CD4-positive, alpha-beta T cell (primary cell): ENCODE results near the gene TBRG1. TPM values are rescaled to one million over a fixed set of nuclear protein-coding genes. Genes with fewer than 3 reads are reported as not detected.

ENCODE experiments used
- ATAC-seq: fragments of 200-7000 bp; cut with Tn5 transposase; one replicate; pipeline ENCODE4 v1.10.0; 2022; ENCODE audit warnings: mild to moderate bottlenecking; ENCODE audit not compliant: poor library complexity
- CTCF ChIA-PET: fragments of 350-600 bp; sonication (Branson Sonifier 250); formaldehyde crosslinking; loops from one replicate; lab custom pipeline; 2021; ENCODE audit warnings: antibody characterized with exemption, inconsistent platforms; lab: Charles Lee
- POLR2A ChIA-PET: fragments of 350-600 bp; sonication (Branson Sonifier 250); formaldehyde crosslinking; loops from one replicate; lab custom pipeline; 2021; ENCODE audit warnings: antibody characterized with exemption, inconsistent platforms; lab: Charles Lee
- DNase-seq, 14 experiments: peaks; one replicate each; pipeline ENCODE4 v3.0.0-alpha.2; 2013 to 2020; ENCODE audit warnings: mixed read lengths in 2 of 14
- H3K27ac ChIP-seq, 2 donors: one replicate each; pipeline versions ENCODE4 v1.5.1 to v1.7.0; 2013; ENCODE audit warnings: low read length in 2 of 2, low read depth in 1 of 2, mild to moderate bottlenecking in 1 of 2
- H3K27me3 ChIP-seq, 2 experiments: 1 replicate in 1 of 2; 2 replicates in 1 of 2; pipeline versions ENCODE4 v1.6.1 to v1.7.0; 2013; ENCODE audit warnings: low read length in 2 of 2, control low read depth in 1 of 2, mild to moderate bottlenecking in 1 of 2, moderate library complexity in 1 of 2; ENCODE audit not compliant: insufficient read depth in 2 of 2, control insufficient read depth in 1 of 2
- H3K36me3 ChIP-seq: one replicate; pipeline ENCODE4 v1.6.1; 2013; ENCODE audit warnings: low read length, control low read depth; ENCODE audit not compliant: insufficient read depth
- H3K4me1 ChIP-seq: one replicate; pipeline ENCODE4 v1.6.1; 2013; ENCODE audit warnings: low read length, control low read depth; ENCODE audit not compliant: insufficient read depth
- H3K4me3 ChIP-seq: one replicate; pipeline ENCODE4 v1.5.1; 2013; ENCODE audit warnings: mild to moderate bottlenecking, low read length, moderate library complexity
- H3K9me3 ChIP-seq, 2 experiments: 1 replicate in 1 of 2; 2 replicates in 1 of 2; pipeline versions ENCODE4 v1.6.1 to v1.7.0; 2013; ENCODE audit warnings: low read length in 2 of 2, mild to moderate bottlenecking in 2 of 2, control low read depth in 1 of 2, moderate library complexity in 1 of 2; ENCODE audit not compliant: control insufficient read depth in 1 of 2, insufficient read depth in 1 of 2
- H3K27ac Mint-ChIP-seq: one replicate; pipeline ENCODE4 v1.8.0; 2020; ENCODE audit warnings: mixed read lengths
- H3K27me3 Mint-ChIP-seq: one replicate; pipeline ENCODE4 v1.8.0; 2021; ENCODE audit warnings: mixed read lengths
- H3K36me3 Mint-ChIP-seq: one replicate; pipeline ENCODE4 v1.8.0; 2021; ENCODE audit warnings: low read depth, mixed read lengths
- H3K4me1 Mint-ChIP-seq: one replicate; pipeline ENCODE4 v1.8.0; 2021; ENCODE audit warnings: low read depth, mixed read lengths
- H3K4me3 Mint-ChIP-seq: one replicate; pipeline ENCODE4 v1.8.0; 2020; ENCODE audit warnings: mild to moderate bottlenecking, mixed read lengths
- H3K9me3 Mint-ChIP-seq: one replicate; pipeline ENCODE4 v1.8.0; 2020; ENCODE audit warnings: mixed read lengths
- intact Hi-C, 2 experiments: fragments of 100-400 bp; cut with DNase I in 1 of 2; cut with micrococcal nuclease in 1 of 2; formaldehyde crosslinking; loops; one replicate each; pipeline versions ENCODE4 v1.15.1 to v1.9.0; 2023 to 2025; cut with DNase I, micrococcal nuclease
- total RNA-seq, 174 experiments: library from RNA in 2 of 174; stranded (reverse) in 2 of 174; gene quantifications; one replicate each; pipeline ENCODE4 v1.2.3 and lab custom pipeline; 2021 to 2026
- TF ChIP-seq, protein P1 (sequence below): fragments of 200-600 bp; IDR thresholded peaks from one replicate; pipeline ENCODE4 v1.8.0; 2022; ENCODE audit warnings: antibody characterized with exemption, mild to moderate bottlenecking

The TBRG1 gene
- total RNA-seq, 2 experiments from 2014 or later = 62.4 to 65.9 TPM

DNA sequence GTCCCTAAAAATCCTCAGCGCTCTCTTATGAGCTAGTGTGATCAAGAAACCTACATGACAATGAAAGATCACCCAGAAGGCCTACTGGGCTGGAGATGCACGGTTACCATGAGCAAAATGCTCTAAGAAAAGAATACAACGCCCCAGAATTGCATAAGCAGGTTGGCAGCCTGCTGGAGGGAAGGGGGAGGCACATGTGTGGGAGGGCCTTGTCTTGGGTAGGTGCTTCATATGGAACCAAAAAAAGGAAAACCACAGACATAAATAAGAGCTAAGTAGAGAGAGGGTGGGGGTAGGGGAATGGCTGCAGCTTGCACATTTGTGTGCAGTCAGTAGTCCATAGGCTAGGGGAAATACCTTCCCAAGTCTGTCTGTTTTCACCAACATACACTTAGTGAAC lies 48.1 kb downstream of the TBRG1 start:
- H3K27me3 Mint-ChIP-seq = no peaks in the 10 kb centered on the region
- intact Hi-C loops = loop anchor here (1.0 to 10.0 kb wide), 4 partner anchors 48 to 1214 kb away; partner anchors contain the start of genes HYLS1 (in 1 of the 2), TBRG1 (in 1 of the 2) and TMEM218 (in 1 of the 2)
- H3K4me3 Mint-ChIP-seq = peak overlapping the region; percentile 87
- TF ChIP-seq, protein P1, sequence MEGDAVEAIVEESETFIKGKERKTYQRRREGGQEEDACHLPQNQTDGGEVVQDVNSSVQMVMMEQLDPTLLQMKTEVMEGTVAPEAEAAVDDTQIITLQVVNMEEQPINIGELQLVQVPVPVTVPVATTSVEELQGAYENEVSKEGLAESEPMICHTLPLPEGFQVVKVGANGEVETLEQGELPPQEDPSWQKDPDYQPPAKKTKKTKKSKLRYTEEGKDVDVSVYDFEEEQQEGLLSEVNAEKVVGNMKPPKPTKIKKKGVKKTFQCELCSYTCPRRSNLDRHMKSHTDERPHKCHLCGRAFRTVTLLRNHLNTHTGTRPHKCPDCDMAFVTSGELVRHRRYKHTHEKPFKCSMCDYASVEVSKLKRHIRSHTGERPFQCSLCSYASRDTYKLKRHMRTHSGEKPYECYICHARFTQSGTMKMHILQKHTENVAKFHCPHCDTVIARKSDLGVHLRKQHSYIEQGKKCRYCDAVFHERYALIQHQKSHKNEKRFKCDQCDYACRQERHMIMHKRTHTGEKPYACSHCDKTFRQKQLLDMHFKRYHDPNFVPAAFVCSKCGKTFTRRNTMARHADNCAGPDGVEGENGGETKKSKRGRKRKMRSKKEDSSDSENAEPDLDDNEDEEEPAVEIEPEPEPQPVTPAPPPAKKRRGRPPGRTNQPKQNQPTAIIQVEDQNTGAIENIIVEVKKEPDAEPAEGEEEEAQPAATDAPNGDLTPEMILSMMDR = no peak
- peaks cover 17% of the 10 kb centered on the region for H3K36me3 Mint-ChIP-seq
- peaks cover 42% of the 10 kb centered on the region for H3K4me1 Mint-ChIP-seq
- no peak overlapping the region for H3K27ac Mint-ChIP-seq
- Histone ChIP-seq H3K4me1 (peaks cover 32% of the 10 kb centered on the region), H3K36me3 (no peaks in the 10 kb centered on the region), H3K9me3 (no peaks in the 10 kb centered on the region), H3K27ac (no peak overlapping the region), H3K4me3 (no peak overlapping the region), H3K27me3 (no peaks in the 10 kb centered on the region)
- H3K9me3 Mint-ChIP-seq = no peaks in the 10 kb centered on the region
- ChIA-PET CTCF (interaction anchor here (1.3 to 5.9 kb wide), 8 partner anchors 70 to 196 kb away, joined by 3 to 48 read pairs (median 8); partner anchors contain the start of gene ESAM), POLR2A (interaction anchor here (0.7 to 6.2 kb wide), 8 partner anchors 48 to 206 kb away, joined by 3 to 89 read pairs (median 10); partner anchors contain the start of genes ESAM, MSANTD2 and TBRG1)
- DNase-seq = peak; percentile 7 to 82 (median 44)
- ATAC-seq = peak; percentile 78

DNA sequence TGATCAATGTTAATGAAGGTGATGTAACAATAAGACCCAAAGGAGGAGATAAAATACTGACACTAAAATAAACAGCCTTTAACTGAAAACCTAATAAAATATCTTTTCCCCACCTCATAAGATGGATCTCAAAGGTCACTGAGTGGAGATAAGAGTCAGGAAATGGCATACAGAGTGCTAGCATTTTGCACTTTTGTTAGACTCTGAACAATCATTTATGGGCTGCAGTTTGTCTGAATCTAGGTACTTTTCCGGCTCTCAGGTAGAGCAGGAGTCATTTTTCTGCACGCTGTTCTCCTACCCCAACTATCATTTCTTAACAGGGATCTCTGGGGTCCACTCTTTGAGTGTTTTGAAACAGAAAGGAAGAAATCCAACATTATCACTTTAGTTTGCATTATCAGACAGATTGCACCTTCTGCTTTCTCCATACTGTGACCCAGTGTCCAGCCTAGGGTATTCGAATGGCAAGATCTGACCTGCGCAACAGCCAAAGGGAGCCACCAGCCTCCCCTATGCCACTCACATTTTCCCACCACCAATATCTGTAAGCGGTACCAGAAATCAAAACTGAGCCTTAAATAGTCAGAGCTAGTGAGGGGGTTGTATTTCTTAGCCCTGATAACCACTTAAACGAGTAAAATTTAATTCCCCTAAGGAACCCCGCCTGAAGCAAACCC lies 50.0 kb downstream of the TBRG1 start:
- no peaks in the 10 kb centered on the region for H3K9me3 Mint-ChIP-seq
- H3K36me3 Mint-ChIP-seq = peaks cover 10% of the 10 kb centered on the region
- no peak for ATAC-seq
- H3K27me3 Mint-ChIP-seq = no peaks in the 10 kb centered on the region
- peak overlapping the region; percentile 71 to 80 for H3K27ac ChIP-seq
- H3K27me3 ChIP-seq = no peaks in the 10 kb centered on the region
- H3K4me1 Mint-ChIP-seq = peaks cover 42% of the 10 kb centered on the region
- ChIA-PET CTCF (interaction anchor here (1.3 to 5.9 kb wide), 6 partner anchors 45 to 204 kb away, joined by 4 to 48 read pairs (median 6); partner anchors contain the start of gene ESAM), POLR2A (interaction anchor here (1.1 to 6.2 kb wide), 10 partner anchors 28 to 167 kb away, joined by 3 to 89 read pairs (median 6); partner anchors contain the start of gene TBRG1)
- H3K4me3 Mint-ChIP-seq = peak overlapping the region; percentile 91
- intact Hi-C loops = loop anchor here (2.0 to 10.0 kb wide), 5 partner anchors 66 to 1212 kb away; partner anchors contain the start of genes CCDC15 (in 1 of the 2), HYLS1 (in 1 of the 2), NRGN (in 1 of the 2) and TMEM218 (in 1 of the 2)
- peak overlapping the region; percentile 85 for H3K4me3 ChIP-seq
- no peaks in the 10 kb centered on the region for H3K36me3 ChIP-seq
- H3K27ac Mint-ChIP-seq = no peak overlapping the region
- DNase-seq = peak in 1 of 14 experiments; percentile 9
- no peaks in the 10 kb centered on the region for H3K9me3 ChIP-seq
- TF ChIP-seq, protein P1 = no peak
- H3K4me1 ChIP-seq = peaks cover 32% of the 10 kb centered on the region

- H3K4me1 Mint-ChIP-seq = peaks cover 42% of the 10 kb centered on the region
- H3K27me3 Mint-ChIP-seq = no peaks in the 10 kb centered on the region
- POLR2A ChIA-PET = interaction anchor here (0.6 to 6.2 kb wide), 19 partner anchors 15 to 559 kb away, joined by 3 to 89 read pairs (median 4); partner anchors contain the start of genes CCDC15, TBRG1, TMEM218 and VWA5A
- peaks cover 10% of the 10 kb centered on the region for H3K36me3 Mint-ChIP-seq
- CTCF ChIA-PET = interaction anchor here (0.8 to 5.9 kb wide), 9 partner anchors 10 to 203 kb away, joined by 3 to 48 read pairs (median 4); partner anchors contain the start of gene ESAM
- H3K9me3 Mint-ChIP-seq = no peaks in the 10 kb centered on the region
- ATAC-seq (peak; percentile 66), DNase-seq (peak; percentile 70 to 95 (median 80))
- Histone ChIP-seq H3K9me3 (no peaks in the 10 kb centered on the region), H3K4me3 (peak within 1 kb of the TSS; percentile 85), H3K36me3 (no peaks in the 10 kb centered on the region), H3K27me3 (no peaks in the 10 kb centered on the region), H3K27ac (peak within 1 kb of the TSS; percentile 71 to 80), H3K4me1 (peaks cover 32% of the 10 kb centered on the region)
- intact Hi-C loops = loop anchor here (2.0 to 10.0 kb wide), 5 partner anchors 65 to 1211 kb away; partner anchors contain the start of genes CCDC15 (in 1 of the 2), HYLS1 (in 1 of the 2), NRGN (in 1 of the 2) and TMEM218 (in 1 of the 2)
- H3K27ac Mint-ChIP-seq = no peak within 1 kb of the TSS
- TF ChIP-seq, protein P1 = no peak
- H3K4me3 Mint-ChIP-seq = peak within 1 kb of the TSS; percentile 91
These were observed 50.9 kb downstream of the TBRG1 start, which contains the start of the genes SIAE and SPA17 for GRCh38 chr11:124673333-124674167. Gene SIAE, minus strand, starts transcription at chr11:124673739. Its CDS starts 31 bp downstream, at chr11:124673708. Gene SPA17, plus strand, starts transcription at chr11:124673904. Its CDS starts 1,361 bp downstream, at chr11:124675265.
